WTC11 (cell line): ENCODE data around the gene CEACAM19. TPM values are rescaled to one million over a fixed set of nuclear protein-coding genes. Genes with fewer than 3 reads are reported as not detected.

Experiments used
- ATAC-seq: fragments of 200-7000 bp; cut with Tn5 transposase; 2 replicates; pipeline ENCODE4 v1.10.0; 2021; ENCODE audit warnings: mild to moderate bottlenecking, moderate library complexity
- CTCF ChIA-PET: fragments of 300-600 bp; sonication (Branson Sonifier 250); formaldehyde crosslinking; loops from one replicate; lab custom pipeline; 2021; ENCODE audit warnings: antibody characterized with exemption; lab: Charles Lee
- POLR2A ChIA-PET: fragments of 350-600 bp; sonication (Branson Sonifier 250); formaldehyde crosslinking; loops from one replicate; lab custom pipeline; 2021; ENCODE audit warnings: antibody characterized with exemption; lab: Charles Lee
- DNase-seq: peaks from one replicate; pipeline ENCODE4 v3.0.0; 2021; ENCODE audit warnings: low spot score
- H3K27ac Mint-ChIP-seq: 2 replicates; pipeline ENCODE4 v1.8.0; 2021; ENCODE audit warnings: mixed read lengths
- H3K27me3 Mint-ChIP-seq: 2 replicates; pipeline ENCODE4 v1.8.0; 2021; ENCODE audit warnings: low read depth, mild to moderate bottlenecking, moderate library complexity, mixed read lengths
- H3K36me3 Mint-ChIP-seq: 2 replicates; pipeline ENCODE4 v1.8.0; 2021; ENCODE audit warnings: mixed read lengths
- H3K4me1 Mint-ChIP-seq: 2 replicates; pipeline ENCODE4 v1.8.0; 2022; ENCODE audit warnings: mixed read lengths
- H3K4me3 Mint-ChIP-seq: 2 replicates; pipeline ENCODE4 v1.8.0; 2021; ENCODE audit warnings: mild to moderate bottlenecking, moderate library complexity, mixed read lengths
- H3K9me3 Mint-ChIP-seq: 2 replicates; pipeline ENCODE4 v1.8.0; 2021; ENCODE audit warnings: mixed read lengths
- ELF4 ChIP-seq: sonication (generic); formaldehyde crosslinking; IDR thresholded peaks from 2 replicates; pipeline ENCODE4 v1.8.1; 2022; ENCODE audit warnings: low read depth, mild to moderate bottlenecking, moderate library complexity, missing genetic modification reagents
- FOXJ3 ChIP-seq: sonication (generic); formaldehyde crosslinking; IDR thresholded peaks from 2 replicates; pipeline ENCODE4 v1.9.0; 2021; ENCODE audit warnings: missing genetic modification reagents, mild to moderate bottlenecking, borderline replicate concordance
- FOXK1 ChIP-seq: sonication (generic); formaldehyde crosslinking; IDR thresholded peaks from 2 replicates; pipeline ENCODE4 v1.8.0; 2022; ENCODE audit warnings: mild to moderate bottlenecking, moderate library complexity, missing genetic modification reagents
- FOXP1 ChIP-seq: sonication (generic); formaldehyde crosslinking; IDR thresholded peaks from 2 replicates; pipeline ENCODE4 v1.8.0; 2022; ENCODE audit warnings: missing genetic modification reagents, mild to moderate bottlenecking, moderate library complexity, borderline replicate concordance
- JUN ChIP-seq: sonication (generic); formaldehyde crosslinking; IDR thresholded peaks from 2 replicates; pipeline ENCODE4 v1.8.0; 2023; ENCODE audit warnings: mild to moderate bottlenecking, missing genetic modification reagents
- KAT7 ChIP-seq: sonication (generic); formaldehyde crosslinking; IDR thresholded peaks from 2 replicates; pipeline ENCODE4 v1.8.1; 2023; ENCODE audit warnings: missing genetic modification reagents, mild to moderate bottlenecking, borderline replicate concordance
- RELA ChIP-seq: sonication (generic); formaldehyde crosslinking; IDR thresholded peaks from 2 replicates; pipeline ENCODE4 v1.8.1; 2022; ENCODE audit warnings: missing genetic modification reagents, mild to moderate bottlenecking, borderline replicate concordance
- TCF7 ChIP-seq: sonication (generic); formaldehyde crosslinking; IDR thresholded peaks from 2 replicates; pipeline ENCODE4 v1.8.0; 2022; ENCODE audit warnings: mild to moderate bottlenecking, low read depth, missing genetic modification reagents, moderate library complexity
- ZNF671 ChIP-seq: fragments of 250-450 bp; sonication (Bioruptor Pico); IDR thresholded peaks from 2 replicates; pipeline ENCODE4 v1.8.0; 2021; ENCODE audit warnings: mild to moderate bottlenecking
- total RNA-seq: library from RNA; stranded (reverse); gene quantifications from 3 replicates; pipeline ENCODE4 v1.2.3, GENCODE V29; 2021
- TF ChIP-seq, protein P1 (sequence below): fragments of 250-450 bp; sonication (Bioruptor Pico); IDR thresholded peaks from 2 replicates; pipeline ENCODE4 v1.9.0; 2021; ENCODE audit warnings: mild to moderate bottlenecking
- TF ChIP-seq, protein P2 (sequence below): sonication (generic); formaldehyde crosslinking; IDR thresholded peaks from 2 replicates; pipeline ENCODE4 v1.8.1; 2023; ENCODE audit warnings: mild to moderate bottlenecking, missing genetic modification reagents, moderate library complexity
- TF ChIP-seq, protein P3 (sequence below): fragments of 200-600 bp; IDR thresholded peaks from 2 replicates; pipeline ENCODE4 v1.8.0; 2022; ENCODE audit warnings: antibody characterized with exemption
- TF ChIP-seq, protein P4 (sequence below): fragments of 250-450 bp; sonication (Bioruptor Pico); IDR thresholded peaks from 2 replicates; pipeline ENCODE4 v1.9.0; 2021; ENCODE audit warnings: mild to moderate bottlenecking, borderline replicate concordance
- TF ChIP-seq, protein P5 (sequence below): sonication (generic); formaldehyde crosslinking; IDR thresholded peaks from 2 replicates; pipeline ENCODE4 v1.8.1; 2022; ENCODE audit warnings: low read depth, mild to moderate bottlenecking, moderate library complexity, missing genetic modification reagents, borderline replicate concordance

Gene CEACAM19
- total RNA-seq, 1 experiment from 2014 or later, result 2.9 TPM

DNA sequence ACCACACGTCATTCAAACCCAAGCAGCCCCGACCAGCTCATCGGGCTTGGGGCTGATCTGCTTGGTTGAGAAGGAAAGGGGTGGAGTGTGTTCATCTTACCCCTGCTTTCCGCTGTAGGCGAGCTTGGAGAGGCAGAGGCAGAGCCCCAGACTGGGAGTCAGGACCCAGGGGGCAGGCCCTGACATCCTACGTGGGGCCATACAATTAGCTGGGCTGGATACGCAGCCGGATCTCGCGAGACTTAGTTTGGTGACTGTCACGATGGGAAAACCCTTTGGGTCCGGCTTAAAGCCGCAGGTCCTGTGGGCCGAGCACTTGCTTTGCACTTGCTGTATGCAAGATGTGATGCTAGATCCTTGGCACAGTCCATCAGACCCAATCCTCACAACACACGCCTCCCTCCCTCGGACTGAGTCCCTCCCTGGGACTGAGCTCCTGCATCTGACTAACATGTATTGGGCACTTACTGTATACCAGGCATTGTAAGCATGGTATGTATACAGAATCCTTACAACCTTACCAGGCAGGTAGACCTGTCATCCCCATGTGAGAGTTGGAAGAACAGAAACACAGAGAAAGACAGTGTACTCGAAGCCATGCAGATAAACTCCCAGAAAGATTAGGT is 31.4 kb downstream of the CEACAM19 start:
- DNase-seq, result no peak
- Mint-ChIP-seq H3K27ac (no peak overlapping the region), H3K36me3 (no peaks in the 10 kb centered on the region), H3K4me1 (peaks cover 5% of the 10 kb centered on the region), H3K4me3 (no peak overlapping the region), H3K27me3 (peaks cover 3% of the 10 kb centered on the region; the same call in 1 of the 2 replicates), H3K9me3 (no peaks in the 10 kb centered on the region)
- ATAC-seq, result no peak
- ChIA-PET POLR2A (interaction anchor here (0.6 kb wide), 1 partner anchor 47 kb away, joined by 6 read pairs; no protein-coding TSS in a partner anchor), CTCF (interaction anchor here (1.3 to 2.5 kb wide), 5 partner anchors 13 to 144 kb away, joined by 3 to 11 read pairs (median 9); partner anchors contain the start of gene NECTIN2)
- TF ChIP-seq FOXJ3 (no peak), FOXK1 (CRISPR knock-in tag) (no peak), KAT7 (CRISPR knock-in tag) (no peak), ELF4 (CRISPR knock-in tag) (no peak), JUN (CRISPR knock-in tag) (no peak), TCF7 (CRISPR knock-in tag) (no peak), ZNF671 (CRISPR knock-in tag) (no peak), RELA (no peak)
- TF ChIP-seq, protein P1, sequence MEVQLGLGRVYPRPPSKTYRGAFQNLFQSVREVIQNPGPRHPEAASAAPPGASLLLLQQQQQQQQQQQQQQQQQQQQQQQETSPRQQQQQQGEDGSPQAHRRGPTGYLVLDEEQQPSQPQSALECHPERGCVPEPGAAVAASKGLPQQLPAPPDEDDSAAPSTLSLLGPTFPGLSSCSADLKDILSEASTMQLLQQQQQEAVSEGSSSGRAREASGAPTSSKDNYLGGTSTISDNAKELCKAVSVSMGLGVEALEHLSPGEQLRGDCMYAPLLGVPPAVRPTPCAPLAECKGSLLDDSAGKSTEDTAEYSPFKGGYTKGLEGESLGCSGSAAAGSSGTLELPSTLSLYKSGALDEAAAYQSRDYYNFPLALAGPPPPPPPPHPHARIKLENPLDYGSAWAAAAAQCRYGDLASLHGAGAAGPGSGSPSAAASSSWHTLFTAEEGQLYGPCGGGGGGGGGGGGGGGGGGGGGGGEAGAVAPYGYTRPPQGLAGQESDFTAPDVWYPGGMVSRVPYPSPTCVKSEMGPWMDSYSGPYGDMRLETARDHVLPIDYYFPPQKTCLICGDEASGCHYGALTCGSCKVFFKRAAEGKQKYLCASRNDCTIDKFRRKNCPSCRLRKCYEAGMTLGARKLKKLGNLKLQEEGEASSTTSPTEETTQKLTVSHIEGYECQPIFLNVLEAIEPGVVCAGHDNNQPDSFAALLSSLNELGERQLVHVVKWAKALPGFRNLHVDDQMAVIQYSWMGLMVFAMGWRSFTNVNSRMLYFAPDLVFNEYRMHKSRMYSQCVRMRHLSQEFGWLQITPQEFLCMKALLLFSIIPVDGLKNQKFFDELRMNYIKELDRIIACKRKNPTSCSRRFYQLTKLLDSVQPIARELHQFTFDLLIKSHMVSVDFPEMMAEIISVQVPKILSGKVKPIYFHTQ (CRISPR knock-in tag), result no peak
- TF ChIP-seq, protein P2, sequence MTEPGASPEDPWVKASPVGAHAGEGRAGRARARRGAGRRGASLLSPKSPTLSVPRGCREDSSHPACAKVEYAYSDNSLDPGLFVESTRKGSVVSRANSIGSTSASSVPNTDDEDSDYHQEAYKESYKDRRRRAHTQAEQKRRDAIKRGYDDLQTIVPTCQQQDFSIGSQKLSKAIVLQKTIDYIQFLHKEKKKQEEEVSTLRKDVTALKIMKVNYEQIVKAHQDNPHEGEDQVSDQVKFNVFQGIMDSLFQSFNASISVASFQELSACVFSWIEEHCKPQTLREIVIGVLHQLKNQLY (CRISPR knock-in tag), result no peak

DNA sequence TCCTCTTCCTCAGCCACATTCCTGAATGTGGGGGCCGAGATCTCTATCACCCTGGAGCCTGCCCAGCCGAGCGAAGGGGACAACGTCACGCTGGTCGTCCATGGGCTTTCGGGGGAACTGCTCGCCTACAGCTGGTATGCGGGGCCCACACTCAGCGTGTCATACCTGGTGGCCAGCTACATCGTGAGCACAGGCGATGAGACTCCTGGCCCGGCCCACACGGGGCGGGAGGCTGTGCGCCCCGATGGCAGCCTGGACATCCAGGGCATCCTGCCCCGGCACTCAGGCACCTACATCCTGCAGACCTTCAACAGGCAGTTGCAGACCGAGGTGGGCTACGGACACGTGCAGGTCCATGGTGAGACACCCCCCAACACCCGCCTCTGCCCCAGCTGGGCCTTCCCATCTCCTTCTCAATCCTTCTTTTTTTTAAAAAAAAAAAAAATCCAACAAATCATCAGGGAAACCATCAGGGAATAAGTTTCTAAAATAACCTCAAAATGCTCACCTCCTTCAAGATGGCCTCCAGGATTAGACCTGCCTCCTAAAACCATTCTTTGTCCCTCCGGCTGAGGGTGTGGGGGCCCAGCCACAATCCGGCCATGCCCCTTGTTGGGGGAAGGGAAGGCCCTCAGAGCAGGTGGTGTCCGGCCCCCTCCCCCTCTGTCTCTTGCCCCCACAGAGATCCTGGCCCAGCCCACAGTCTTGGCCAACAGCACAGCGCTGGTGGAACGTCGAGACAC is 32.2 kb downstream of the CEACAM19 start:
- Mint-ChIP-seq H3K4me1 (no peaks in the 10 kb centered on the region; the same call in 1 of the 2 replicates), H3K9me3 (no peaks in the 10 kb centered on the region), H3K27me3 (no peaks in the 10 kb centered on the region; the same call in 1 of the 2 replicates), H3K36me3 (no peaks in the 10 kb centered on the region), H3K27ac (no peak overlapping the region), H3K4me3 (no peak overlapping the region)
- CTCF ChIA-PET, result interaction anchor here (1.3 to 2.5 kb wide), 4 partner anchors 14 to 143 kb away, joined by 3 to 9 read pairs (median 7); partner anchors contain the start of gene NECTIN2
- POLR2A ChIA-PET, result interaction anchor here (0.6 kb wide), 1 partner anchor 48 kb away, joined by 6 read pairs; no protein-coding TSS in a partner anchor
- no peak for DNase-seq
- TF ChIP-seq, protein P3, sequence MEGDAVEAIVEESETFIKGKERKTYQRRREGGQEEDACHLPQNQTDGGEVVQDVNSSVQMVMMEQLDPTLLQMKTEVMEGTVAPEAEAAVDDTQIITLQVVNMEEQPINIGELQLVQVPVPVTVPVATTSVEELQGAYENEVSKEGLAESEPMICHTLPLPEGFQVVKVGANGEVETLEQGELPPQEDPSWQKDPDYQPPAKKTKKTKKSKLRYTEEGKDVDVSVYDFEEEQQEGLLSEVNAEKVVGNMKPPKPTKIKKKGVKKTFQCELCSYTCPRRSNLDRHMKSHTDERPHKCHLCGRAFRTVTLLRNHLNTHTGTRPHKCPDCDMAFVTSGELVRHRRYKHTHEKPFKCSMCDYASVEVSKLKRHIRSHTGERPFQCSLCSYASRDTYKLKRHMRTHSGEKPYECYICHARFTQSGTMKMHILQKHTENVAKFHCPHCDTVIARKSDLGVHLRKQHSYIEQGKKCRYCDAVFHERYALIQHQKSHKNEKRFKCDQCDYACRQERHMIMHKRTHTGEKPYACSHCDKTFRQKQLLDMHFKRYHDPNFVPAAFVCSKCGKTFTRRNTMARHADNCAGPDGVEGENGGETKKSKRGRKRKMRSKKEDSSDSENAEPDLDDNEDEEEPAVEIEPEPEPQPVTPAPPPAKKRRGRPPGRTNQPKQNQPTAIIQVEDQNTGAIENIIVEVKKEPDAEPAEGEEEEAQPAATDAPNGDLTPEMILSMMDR, result no peak
- TF ChIP-seq ELF4 (CRISPR knock-in tag) (no peak), FOXP1 (CRISPR knock-in tag) (no peak)
- TF ChIP-seq, protein P4, sequence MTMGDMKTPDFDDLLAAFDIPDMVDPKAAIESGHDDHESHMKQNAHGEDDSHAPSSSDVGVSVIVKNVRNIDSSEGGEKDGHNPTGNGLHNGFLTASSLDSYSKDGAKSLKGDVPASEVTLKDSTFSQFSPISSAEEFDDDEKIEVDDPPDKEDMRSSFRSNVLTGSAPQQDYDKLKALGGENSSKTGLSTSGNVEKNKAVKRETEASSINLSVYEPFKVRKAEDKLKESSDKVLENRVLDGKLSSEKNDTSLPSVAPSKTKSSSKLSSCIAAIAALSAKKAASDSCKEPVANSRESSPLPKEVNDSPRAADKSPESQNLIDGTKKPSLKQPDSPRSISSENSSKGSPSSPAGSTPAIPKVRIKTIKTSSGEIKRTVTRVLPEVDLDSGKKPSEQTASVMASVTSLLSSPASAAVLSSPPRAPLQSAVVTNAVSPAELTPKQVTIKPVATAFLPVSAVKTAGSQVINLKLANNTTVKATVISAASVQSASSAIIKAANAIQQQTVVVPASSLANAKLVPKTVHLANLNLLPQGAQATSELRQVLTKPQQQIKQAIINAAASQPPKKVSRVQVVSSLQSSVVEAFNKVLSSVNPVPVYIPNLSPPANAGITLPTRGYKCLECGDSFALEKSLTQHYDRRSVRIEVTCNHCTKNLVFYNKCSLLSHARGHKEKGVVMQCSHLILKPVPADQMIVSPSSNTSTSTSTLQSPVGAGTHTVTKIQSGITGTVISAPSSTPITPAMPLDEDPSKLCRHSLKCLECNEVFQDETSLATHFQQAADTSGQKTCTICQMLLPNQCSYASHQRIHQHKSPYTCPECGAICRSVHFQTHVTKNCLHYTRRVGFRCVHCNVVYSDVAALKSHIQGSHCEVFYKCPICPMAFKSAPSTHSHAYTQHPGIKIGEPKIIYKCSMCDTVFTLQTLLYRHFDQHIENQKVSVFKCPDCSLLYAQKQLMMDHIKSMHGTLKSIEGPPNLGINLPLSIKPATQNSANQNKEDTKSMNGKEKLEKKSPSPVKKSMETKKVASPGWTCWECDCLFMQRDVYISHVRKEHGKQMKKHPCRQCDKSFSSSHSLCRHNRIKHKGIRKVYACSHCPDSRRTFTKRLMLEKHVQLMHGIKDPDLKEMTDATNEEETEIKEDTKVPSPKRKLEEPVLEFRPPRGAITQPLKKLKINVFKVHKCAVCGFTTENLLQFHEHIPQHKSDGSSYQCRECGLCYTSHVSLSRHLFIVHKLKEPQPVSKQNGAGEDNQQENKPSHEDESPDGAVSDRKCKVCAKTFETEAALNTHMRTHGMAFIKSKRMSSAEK, result no peak
- TF ChIP-seq, protein P5, sequence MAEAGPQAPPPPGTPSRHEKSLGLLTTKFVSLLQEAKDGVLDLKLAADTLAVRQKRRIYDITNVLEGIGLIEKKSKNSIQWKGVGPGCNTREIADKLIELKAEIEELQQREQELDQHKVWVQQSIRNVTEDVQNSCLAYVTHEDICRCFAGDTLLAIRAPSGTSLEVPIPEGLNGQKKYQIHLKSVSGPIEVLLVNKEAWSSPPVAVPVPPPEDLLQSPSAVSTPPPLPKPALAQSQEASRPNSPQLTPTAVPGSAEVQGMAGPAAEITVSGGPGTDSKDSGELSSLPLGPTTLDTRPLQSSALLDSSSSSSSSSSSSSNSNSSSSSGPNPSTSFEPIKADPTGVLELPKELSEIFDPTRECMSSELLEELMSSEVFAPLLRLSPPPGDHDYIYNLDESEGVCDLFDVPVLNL (CRISPR knock-in tag), result no peak
- no peak for ATAC-seq
